Measurements from ENCODE around the gene LRMDA.

LRMDA gene

GRCh38 chr10:75544386-75544785, 113.0 kb downstream of the LRMDA start:
- no peak for DNase-seq

- no peak for DNase-seq
These were observed 113.7 kb downstream of the LRMDA start for GRCh38 chr10:75544993-75545706.

- DNase-seq: no peak
These were observed 114.6 kb downstream of the LRMDA start for GRCh38 chr10:75546004-75546403.

- peak; percentile 91 for DNase-seq
These were observed 116.2 kb downstream of the LRMDA start for GRCh38 chr10:75547391-75548298.

- no peak for DNase-seq
These were observed 116.9 kb downstream of the LRMDA start for GRCh38 chr10:75548356-75548755.

- DNase-seq: no peak
These were observed 118.8 kb downstream of the LRMDA start for GRCh38 chr10:75550191-75550590.

- no peak for DNase-seq
These were observed 120.7 kb downstream of the LRMDA start for GRCh38 chr10:75552171-75552570.

- no peak for DNase-seq
These were observed 122.1 kb downstream of the LRMDA start for GRCh38 chr10:75553550-75553949.

- DNase-seq: no peak
These were observed 123.9 kb downstream of the LRMDA start for GRCh38 chr10:75555323-75555722.

GRCh38 chr10:75556320-75556719, 124.9 kb downstream of the LRMDA start:
- no peak for DNase-seq

GRCh38 chr10:75565286-75566251, 134.1 kb downstream of the LRMDA start:
- DNase-seq: no peak

GRCh38 chr10:75568450-75569130, 137.2 kb downstream of the LRMDA start:
- DNase-seq: no peak

- DNase-seq: no peak
These were observed 138.1 kb downstream of the LRMDA start for GRCh38 chr10:75569506-75569905.

GRCh38 chr10:75572478-75572877, 141.1 kb downstream of the LRMDA start:
- DNase-seq: no peak

GRCh38 chr10:75575940-75576339, 144.5 kb downstream of the LRMDA start:
- DNase-seq: no peak

GRCh38 chr10:75582102-75582501, 150.7 kb downstream of the LRMDA start:
- DNase-seq: no peak

GRCh38 chr10:75585294-75585693, 153.9 kb downstream of the LRMDA start:
- no peak for DNase-seq

- DNase-seq: no peak
These were observed 155.4 kb downstream of the LRMDA start for GRCh38 chr10:75586814-75587213.

- DNase-seq: no peak
These were observed 156.6 kb downstream of the LRMDA start for GRCh38 chr10:75588031-75588430.

GRCh38 chr10:75589895-75590654, 158.7 kb downstream of the LRMDA start:
- DNase-seq: no peak

- DNase-seq: no peak
These were observed 160.8 kb downstream of the LRMDA start for GRCh38 chr10:75592151-75592787.
